ENCODE data around the gene SLIT3.

DNA sequence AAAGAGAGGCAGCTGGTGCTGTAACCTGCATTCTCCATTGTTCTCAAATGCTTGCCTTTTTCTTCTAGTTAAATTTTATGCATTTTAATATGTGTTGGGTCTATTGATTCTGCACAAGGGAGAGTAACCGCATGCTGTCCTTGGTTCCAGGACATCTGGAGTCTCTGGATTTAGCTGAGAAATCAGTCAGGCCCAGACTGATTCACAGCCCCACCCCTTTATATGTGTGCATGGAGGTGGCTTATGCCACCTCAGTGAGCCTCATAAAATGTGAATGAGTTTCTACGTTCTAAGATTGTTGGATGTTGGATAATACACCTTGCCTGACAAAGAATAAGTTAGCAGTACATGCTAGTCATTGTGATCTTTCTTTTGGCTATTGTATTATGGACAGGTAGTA, 611.7 kb downstream of the SLIT3 start:
- TF ChIP-seq, protein P1, sequence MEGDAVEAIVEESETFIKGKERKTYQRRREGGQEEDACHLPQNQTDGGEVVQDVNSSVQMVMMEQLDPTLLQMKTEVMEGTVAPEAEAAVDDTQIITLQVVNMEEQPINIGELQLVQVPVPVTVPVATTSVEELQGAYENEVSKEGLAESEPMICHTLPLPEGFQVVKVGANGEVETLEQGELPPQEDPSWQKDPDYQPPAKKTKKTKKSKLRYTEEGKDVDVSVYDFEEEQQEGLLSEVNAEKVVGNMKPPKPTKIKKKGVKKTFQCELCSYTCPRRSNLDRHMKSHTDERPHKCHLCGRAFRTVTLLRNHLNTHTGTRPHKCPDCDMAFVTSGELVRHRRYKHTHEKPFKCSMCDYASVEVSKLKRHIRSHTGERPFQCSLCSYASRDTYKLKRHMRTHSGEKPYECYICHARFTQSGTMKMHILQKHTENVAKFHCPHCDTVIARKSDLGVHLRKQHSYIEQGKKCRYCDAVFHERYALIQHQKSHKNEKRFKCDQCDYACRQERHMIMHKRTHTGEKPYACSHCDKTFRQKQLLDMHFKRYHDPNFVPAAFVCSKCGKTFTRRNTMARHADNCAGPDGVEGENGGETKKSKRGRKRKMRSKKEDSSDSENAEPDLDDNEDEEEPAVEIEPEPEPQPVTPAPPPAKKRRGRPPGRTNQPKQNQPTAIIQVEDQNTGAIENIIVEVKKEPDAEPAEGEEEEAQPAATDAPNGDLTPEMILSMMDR (IDR thresholded peaks at IDR 0.05; ENCODE audit: borderline replicate concordance, extremely low read depth, low read length, poor library complexity, severe bottlenecking) = no peak
- TF ChIP-seq EZH2 (IDR thresholded peaks at IDR 0.05; ENCODE audit: borderline replicate concordance, low read depth, low read length, severe bottlenecking) = no peak

Data from DND-41 (cell line).